GM19467 (cell line): Measurements from ENCODE around the gene VAV2.

ENCODE experiments used
- ATAC-seq: cut with Tn5 transposase; IDR thresholded peaks from one replicate; pipeline ENCODE4 v1.9.1; 2021; ENCODE audit warnings: mild to moderate bottlenecking, moderate library complexity; ENCODE audit not compliant: unreplicated experiment

VAV2 gene

DNA sequence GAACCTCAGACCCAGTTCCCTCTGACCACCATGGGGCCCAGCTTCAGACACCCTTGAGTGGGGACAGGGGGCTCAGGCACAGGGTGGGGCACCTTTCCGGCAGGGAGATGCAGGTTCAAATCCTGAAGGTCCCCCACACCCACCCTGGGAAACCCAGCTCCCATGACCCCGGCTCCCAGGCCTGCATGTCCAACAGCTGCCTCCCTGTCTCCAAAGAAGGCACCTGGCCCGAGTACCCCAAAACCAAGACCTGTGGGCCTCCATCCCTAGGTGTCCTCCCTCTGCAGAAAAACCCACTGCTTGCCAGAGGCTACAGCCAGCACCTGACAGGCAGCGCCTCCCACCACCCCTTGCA lies 38.5 kb downstream of the VAV2 start:
- ATAC-seq, result no peak

DNA sequence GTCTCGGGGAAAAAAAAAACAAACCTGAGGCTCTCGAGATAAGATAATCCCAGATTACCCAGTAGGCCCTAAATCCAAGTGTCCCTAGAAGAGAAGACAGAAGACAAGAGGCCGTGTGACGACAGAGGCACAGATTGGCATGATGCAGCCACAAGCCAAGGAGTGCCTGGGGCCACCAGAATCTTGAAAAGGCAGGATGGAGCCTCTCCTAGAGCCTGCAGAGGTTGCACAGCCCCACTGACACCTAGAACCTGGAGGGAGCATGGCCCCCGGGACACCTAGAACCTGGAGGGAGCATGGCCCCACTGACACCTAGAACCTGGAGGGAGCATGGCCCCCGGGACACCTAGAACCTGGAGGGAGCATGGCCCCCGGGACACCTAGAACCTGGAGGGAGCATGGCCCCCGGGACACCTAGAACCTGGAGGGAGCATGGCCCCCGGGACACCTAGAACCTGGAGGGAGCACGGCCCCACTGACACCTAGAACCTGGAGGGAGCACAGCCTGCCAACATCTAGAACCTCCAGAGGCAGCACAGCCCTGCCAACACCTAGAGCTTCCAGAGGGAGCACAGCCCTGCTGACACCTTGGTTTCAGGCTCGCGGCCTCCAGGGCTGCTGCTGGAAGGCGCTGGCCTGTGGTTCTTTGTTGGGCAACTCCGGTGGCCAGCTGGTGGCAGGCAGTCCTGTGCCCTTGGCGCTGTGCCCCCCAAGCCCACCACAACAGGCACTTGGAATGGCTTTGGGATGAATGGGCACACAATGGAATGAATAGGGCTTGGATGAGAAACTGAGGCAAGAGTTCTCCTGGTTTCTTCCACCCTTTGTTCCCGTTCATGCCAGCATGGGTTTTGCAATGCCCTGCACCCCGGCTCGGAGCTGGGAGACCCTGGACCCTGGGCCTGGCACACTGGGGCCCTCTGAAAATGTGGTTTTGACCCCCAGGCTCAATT lies 39.2 kb downstream of the VAV2 start:
- ATAC-seq, result no peak

DNA sequence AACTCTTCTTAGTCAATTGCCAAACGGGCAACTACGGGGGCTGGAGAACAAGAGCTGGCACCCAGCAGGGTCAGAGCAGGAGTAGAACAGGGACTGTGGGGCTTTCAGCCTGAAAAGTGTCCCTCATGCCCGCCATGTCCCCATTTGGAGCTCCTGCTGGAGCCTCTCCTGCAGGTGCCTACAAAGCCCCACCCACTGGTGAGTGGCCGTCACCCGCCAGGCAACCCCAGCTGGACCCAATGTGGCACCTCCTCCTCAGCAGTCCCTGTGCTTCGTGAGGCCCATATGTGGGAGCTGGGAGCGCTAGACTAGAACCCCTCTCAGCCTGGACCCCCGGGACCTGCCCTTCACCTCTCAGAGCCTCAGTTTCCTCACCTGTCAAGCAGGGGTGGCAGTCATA lies 40.9 kb downstream of the VAV2 start:
- no peak for ATAC-seq

DNA sequence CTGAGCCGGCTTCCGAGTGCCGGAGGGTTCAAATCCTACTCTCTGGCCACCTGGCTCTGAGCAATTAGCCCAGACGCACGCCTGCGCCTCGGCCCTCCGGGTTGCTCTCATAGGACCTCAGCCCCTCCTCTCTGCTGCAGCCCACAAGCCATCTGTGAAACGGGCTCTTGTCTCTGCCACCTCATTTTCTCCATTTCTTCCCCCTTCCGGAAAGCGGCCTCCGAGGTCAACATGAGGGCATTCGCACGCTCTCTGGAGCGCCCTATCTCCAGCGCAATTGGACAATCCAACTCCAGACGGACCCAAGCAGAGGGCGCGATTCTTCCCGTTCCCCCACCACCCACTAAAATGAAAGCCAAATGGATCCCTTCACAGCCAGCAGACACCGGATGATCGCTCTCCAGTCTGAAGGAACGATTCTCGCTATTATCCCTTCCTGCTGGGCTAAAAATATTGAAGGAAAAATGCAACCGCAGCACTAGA lies 41.5 kb downstream of the VAV2 start:
- no peak for ATAC-seq

DNA sequence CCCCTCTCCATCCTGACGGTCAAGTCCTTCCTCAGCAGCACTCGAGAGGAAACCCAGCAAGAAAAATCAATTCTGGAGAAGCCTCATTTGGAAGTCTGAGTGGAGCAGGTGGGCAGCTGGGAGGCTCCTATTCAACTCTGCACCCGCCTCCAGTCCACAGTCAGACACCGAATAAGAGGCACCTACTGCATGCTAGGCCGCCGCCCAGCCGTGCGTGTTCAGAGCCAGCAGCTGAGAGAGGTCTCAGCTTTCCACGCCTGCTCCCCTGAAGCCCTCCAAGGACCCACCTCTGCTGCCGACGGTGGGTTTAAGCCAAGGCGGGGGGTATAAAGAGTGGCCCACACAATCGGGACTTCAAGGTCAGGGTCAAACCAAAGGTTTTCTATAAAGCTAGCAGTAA lies 41.9 kb downstream of the VAV2 start:
- no peak for ATAC-seq

DNA sequence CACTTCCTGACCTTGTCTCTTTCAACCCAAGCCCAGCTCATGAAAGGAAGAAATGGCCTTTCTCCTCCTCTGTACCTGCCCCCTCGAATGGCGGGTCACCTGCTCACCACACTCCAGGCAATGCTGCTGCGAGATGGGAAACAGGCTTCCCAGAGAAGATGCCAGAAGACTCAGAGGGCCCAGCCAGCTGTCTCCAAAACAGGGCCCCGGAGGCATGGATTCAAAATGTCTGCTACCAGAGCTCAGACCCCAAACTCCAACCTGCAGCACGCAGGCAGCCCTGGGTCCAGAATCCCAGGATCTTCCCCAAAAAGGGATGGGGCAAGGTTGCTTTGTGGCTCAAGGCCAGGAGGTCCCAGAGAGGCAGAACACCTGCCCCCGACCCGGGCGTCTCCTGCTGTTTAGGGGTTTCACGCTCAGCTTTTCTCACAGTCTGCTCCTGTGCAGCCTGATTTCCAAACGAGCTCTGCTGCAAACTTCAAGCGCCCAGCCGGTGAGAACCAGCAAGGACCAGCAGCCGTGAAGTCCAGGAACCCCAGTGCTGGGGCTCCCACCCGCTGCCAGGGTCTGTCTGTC lies 42.5 kb downstream of the VAV2 start:
- ATAC-seq, result no peak

DNA sequence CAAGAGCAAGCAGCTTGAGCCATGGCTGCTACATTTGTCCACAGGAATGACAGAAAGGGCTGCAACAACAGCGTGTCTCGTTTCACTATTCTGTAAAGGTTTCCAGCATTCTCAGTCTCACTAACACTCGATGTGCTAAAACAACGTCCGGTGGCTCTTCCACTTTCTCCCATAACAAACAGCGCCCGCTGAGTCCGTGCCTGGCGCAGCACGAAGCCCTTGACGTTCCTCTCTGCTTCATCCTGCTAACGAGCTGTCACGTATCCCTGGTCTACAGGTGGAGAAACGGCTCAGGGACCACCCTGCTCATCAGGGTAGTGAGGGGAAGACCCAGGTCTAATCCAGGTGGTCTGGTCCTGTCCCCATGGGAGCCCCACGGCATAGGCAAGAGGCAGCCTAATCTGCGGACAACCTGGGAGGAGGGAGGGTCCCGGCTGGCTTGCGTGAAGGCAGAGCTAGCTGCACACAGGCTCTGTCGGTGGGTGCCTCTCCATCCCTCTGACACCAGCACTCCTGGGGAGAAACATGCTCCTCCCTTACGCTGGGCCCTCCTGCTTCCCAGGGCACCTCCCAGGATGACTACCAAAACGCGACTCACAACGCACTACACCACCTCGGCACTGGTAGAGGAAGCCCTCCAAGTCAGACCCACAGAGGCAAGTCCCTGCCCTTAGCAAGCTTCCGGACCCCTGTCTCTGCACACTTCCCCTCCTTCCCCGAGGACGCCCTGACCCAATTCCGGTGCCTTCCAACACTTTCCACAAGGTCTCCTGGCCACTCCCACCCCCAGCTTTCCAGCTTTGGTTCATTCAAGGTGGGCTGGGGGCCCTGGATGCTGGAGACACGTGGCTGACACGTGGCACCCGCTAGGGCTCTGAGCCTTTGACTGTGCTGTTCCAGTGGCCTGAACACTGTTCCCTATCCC lies 43.3 kb downstream of the VAV2 start:
- ATAC-seq, result no peak

DNA sequence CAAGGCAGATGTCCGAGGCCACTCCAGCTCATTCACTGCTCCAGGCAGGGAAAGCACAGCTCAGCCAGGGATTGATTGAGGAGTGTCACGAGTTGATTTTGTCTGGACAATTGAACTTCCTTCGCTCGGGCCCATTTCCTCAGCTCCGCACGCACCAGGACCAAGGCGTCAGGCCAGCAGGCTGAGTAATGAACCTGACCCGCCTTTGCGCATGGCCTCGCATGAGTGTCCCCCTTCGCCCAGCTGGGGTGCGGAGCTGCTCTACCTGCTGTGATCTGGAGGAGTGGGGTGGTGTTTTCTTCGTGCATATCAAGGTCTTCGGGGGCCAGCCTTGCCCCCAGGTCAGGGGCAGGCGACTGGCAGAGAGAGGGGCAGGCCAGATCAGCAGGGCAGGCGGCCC lies 44.0 kb downstream of the VAV2 start:
- ATAC-seq, result no peak

DNA sequence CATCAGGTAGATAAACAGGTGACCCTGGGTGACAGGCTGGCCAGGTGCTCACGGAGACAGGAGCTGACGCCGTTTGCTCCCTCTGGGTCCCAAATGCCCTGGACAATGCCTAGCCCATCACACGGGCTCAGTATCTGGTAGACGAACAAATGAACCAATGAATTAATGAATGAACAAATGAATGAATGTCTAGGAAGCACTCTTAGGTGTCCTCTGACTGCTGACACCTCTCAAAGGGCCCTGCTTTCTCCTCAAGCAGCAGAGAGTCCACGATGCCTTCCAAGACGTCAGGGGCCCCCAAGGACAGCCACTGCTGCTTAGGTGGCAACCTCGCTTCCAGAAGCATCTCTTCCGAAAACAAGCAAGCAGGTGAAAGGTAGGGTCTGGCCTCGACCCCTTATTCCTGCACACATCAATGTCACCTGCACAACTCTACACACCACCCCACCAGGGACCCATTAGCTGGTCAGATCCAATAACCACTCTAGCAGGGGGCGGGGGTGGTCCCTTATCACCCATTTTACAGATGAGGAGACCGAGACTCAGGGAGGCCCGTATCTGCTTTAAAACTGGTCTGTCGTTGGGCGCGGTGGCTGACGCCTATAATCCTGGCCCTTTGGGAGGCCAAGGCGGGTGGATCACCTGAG lies 45.2 kb downstream of the VAV2 start:
- no peak for ATAC-seq

DNA sequence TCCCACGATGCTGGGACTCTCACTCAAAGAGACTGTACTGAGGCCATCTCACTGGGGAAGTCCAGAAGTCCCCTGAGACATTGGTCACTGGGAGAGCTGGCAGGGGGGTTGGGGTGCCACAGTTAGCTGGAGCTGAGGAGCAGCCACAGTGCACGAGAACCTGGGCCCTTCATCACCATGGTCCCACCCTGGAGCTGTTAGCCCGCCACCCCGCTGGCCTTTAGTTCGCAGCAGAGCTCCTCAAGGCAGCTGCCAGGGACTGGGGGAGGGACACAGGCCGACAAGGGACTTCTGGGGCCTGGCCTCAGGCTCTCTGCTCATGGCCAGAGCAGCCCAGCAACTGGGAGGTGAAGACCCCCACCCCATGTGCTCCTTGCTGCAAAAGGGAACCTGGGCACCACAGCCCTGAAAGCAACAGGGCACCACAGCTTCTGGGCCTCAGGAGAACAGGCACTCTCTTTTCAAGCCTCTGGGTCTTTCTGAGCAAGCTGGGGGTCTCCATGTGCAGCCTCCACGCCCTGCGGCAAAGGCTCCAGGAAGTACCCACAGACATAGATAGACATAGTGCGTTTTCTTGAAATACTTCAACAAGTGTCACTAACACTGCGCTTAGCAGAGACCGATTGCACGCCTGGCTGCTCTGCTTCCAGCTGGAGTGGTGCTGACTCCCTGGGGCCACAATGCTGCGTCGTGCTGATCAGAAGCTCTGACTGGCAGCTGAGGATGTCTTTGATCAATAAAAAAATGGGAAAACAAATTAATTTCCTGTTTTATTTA lies 46.0 kb downstream of the VAV2 start:
- peak; percentile 43 for ATAC-seq

DNA sequence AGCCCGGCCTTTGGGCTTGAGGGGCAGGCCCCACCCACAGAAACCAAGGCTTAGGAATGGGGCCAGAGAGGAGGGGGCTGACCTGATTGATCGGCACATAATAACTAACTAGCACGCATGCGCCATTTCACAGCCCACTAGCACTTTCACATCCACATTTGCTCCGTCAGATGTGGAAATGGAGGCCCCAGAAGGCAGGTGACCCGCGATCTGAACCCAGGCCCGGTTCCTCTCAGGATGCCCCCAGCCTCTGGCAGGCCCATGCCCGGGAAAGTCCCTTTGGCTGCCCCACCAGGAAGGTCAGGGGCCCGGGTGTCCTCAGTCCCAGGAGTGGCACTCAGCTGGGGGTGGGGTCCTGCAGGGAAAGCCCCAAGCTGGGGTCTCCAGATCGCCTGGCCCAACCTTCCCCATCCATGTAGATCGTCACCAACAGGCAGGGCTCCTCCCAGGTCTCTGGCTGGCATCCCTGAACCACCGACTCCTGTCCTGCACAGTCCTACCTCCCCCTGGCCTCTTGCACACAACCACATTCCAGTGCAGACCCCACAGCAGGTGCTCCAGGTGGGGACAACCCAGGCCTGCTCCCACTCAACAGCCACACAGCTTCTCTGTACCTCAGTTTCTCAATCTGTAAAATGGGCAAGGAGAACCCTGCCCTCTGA lies 46.7 kb downstream of the VAV2 start:
- ATAC-seq, result no peak

DNA sequence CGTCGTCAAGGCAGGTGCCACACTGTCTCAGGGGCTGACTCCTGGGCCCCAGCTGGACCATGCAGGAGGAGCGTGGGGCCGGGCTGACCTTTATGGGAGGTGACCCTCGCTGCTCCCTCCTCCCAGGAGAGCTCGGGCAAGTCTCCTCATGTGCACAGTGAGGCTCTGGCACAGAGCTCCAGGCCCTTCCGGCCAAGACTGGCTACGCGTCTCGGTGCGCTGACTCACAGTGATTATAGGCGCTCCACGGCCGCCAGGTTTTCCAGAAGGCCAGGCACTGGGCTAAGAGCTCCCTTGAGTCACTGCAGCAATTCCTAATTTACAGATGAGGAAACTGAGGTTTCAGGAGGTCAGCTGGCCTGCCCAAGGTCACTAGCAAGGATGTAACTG lies 47.4 kb downstream of the VAV2 start:
- ATAC-seq, result no peak

DNA sequence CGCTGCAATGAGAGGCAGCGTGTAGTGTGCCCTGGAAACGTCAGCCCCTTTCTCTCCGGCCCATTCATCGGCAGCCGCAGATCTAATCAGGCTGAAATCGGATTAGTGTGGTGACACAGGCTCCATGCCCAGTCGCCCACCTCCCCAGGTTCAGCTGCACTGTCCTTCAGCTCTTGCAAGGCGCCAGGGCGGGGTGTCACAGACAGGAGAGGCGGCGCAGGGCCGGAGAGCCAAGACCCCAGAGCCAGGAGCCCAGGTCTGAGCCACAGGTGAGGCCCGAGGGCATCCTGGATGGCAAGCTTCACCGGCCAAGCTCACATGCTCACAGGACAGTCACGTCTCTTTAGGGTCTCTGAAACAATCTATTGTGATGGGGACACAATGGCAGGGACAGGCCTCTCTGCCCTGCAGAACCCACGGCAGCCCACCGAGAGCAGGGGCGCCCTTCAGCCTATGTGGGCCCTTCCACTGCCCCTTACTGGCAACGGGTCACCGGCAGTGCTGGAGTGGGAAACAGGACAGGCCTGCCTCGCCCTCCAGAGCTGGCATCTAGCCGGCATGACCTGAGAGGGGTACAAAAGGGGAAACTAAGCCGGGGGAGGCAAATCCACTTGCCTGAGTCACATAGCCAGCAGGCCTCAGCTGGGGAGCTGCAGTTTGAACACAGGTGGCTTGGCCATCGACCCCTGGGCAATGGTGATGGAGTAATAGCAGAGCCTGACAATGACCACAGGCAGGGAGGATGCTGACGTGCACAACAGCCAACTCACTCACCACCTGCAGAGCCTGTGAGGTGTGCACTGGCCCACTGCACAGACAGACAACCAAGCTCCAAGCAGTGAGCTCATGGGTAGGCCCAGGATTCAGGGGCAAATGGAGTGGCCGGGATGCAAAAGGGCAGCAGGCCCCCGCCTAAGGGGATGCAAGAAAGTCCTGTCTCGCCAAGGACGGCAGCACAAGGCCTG lies 48.1 kb downstream of the VAV2 start:
- ATAC-seq, result no peak

DNA sequence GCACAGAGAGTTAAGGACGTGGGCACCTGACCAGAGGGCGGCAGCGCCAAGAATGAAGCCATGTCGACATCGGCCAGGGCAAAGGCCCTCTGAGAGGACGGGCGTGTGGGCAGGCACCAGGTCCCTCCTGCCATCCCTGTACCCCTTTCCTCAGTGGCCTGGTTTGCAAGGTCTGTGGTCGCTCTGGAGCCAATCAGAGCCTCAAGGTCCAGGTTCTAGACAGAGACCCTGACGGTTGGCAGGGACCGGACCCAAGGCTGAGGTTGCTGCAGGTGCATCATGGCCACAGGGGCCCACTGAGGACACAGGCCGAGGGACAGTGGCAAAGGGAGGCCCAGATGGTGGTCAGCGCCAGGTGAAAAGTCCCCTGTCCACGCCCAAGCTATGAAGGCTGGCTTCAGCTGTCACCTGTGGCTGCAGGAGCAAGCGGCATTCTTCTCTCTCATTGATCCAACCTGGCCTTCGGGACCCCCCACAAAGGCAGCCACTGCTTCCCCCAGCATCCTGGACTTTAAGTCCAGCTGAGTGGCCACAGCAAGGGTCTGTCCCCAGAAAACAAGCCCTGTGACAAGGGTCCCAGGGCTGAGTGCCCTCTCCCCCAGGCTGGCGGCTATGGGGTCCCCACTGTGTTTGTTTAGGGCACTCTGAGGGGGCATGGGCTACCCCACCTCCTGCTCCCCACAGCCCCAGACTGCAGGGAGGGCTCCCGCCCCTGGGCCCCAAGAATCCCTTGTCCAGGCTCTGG lies 48.9 kb downstream of the VAV2 start:
- ATAC-seq, result no peak

DNA sequence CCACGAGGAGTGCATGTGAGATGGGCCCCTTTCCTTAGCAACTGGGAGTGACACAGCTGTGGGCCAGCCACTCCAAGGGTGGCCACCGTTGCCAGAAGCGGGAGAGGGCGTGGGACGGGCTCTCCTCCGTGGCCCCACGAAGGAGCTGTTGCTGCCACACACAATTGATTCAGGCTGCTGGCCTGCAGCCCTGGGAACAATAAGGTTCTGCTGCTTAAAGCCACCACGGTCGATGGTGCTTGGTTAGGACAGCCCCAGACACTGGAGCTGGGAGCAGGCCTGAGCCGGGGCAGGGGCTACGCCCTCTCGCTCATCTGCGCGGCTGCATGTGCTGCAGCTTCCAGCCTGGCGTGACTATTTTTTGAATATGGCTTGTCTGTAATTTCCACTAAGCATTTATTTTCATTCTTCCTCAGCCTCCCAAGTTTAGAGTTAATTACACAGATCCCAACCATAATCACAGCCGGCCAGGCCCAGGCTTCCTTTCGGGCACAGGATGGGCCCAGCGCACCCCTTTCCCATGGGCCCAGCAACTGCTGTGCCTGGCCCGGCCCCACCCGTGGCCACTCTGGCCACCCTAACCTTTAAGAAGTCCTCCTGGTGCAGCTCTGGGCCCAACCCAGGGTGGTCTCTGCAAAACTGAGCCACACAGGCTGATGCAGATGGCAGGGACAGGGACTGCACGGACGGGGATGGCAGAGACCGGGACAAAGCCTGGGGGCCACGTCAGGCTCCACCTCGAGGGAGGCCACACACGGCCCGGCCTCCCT lies 49.7 kb downstream of the VAV2 start:
- no peak for ATAC-seq

DNA sequence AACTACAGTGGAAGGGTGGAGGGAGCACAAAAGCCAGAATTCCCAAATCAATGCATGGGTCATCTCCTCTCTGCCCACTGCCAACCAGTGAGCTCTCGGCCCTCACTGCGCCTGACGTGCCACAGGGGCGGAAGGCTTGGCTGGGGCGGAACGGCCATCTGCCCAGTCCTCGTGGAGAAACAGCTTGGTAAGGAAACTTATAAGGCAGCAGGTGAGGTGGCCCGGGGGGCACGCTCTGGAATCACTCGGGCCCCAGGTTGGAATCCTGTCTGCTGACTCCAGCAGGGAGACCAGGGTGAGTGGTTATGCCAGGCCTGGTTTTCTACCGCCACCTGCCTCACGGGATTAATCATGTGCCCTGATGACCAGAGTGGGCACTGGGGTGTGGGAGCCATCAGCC lies 52.3 kb downstream of the VAV2 start:
- ATAC-seq, result no peak

DNA sequence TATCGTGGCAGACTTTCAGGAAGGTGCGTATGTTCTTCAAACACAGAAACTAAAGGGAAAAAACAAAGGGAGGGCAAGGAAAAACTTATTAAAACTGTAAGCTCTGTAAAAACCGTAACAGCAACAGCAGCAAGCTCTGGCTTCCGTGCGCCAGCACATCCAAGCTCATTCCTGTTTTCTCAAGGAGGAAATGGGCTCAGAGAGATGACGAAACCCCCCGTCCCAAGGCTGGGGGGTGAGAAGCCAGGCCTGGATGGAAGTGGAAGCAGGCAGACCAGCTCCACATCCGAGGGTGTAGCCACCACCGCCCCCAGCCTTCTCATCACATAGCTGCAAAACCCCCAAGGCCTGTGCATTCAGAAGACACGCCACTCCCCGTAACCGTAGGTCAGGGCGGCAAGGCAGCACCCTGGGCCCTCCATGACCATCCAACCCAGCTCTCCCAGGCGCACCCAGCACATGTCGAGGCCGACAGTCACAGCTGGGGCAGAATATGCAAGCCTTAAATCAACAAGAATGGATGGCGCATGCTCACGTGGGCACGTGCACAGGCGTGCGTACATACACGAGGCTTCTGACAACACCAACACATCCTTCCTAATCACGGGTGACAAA lies 52.8 kb downstream of the VAV2 start:
- no peak for ATAC-seq
